ENCODE data around the gene SHMT1. TPM values are rescaled to one million over a fixed set of nuclear protein-coding genes. Genes with fewer than 3 reads are reported as not detected.
"Not testable (repeated sequence)": the region's sequence is repeated elsewhere in the genome, so short reads cannot be mapped to it uniquely, and the experiment has no call there.

Gene SHMT1
- total and polyA plus RNA-seq, 2 experiments from 2014 or later = 30.4 to 36.2 TPM

- H3K9me2 ChIP-seq (replicated peaks; ENCODE audit: insufficient read depth); H3K79me2 ChIP-seq; H3K4me1 ChIP-seq (ENCODE audit: insufficient read depth); H3K4me2 ChIP-seq; H4K20me1 ChIP-seq (ENCODE audit: insufficient read depth, poor library complexity, severe bottlenecking); H3K4me3 ChIP-seq; DNase-seq (ENCODE audit: low spot score); H2AFZ ChIP-seq; H3K27me3 ChIP-seq; H3K36me3 ChIP-seq (replicated peaks; ENCODE audit: insufficient read depth, low read depth); H3K27ac ChIP-seq; H3K9me3 ChIP-seq (ENCODE audit: low read depth): not testable (repeated sequence)
- 61% methylated on average over 4 of the region's 5 CpGs for WGBS (ENCODE audit: low lambda C conversion rate, missing lambda C conversion rate)
Observed at GRCh38 chr17:18403166-18403565, 39.8 kb upstream of the SHMT1 start.

DNA sequence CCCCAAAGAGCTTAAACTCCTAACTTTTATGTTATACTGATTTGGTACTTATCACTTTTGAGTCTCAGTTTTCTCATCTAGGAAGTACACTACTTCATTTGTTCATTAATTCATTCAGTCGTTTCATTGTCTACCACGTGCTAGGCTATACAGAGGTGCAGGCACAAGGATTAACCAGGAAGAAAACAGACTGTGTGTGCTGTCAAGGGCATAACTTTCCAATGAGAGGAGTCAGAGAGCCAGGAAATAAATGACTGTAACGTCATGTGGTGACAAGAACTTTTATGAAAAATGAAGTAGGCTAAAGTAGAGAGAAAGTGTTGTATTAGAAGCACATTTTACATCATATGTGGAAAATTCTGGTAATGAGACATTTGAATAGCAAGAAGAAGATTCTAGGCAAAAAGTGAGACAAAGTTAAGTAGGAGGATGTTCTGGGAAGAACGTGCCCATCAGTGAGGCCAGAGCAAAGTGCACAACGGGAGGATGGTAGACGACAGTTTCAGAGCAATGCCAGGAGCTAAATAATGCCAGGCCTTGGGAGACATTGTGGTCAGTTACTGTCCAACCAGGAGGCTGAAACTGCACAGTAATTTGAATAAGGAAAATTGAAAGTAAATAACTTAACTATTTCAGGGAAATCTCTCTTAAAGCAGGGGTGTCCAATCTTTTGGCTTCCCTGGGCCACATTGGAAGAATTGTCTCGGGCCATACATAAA, 38.7 kb upstream of the SHMT1 start:
- H4K20me1 ChIP-seq (ENCODE audit: insufficient read depth, poor library complexity, severe bottlenecking); H3K9me2 ChIP-seq (replicated peaks; ENCODE audit: insufficient read depth); H2AFZ ChIP-seq; H3K9me3 ChIP-seq (ENCODE audit: low read depth); DNase-seq (ENCODE audit: low spot score); H3K36me3 ChIP-seq (replicated peaks; ENCODE audit: insufficient read depth, low read depth); H3K27ac ChIP-seq; H3K4me2 ChIP-seq; H3K4me1 ChIP-seq (ENCODE audit: insufficient read depth); H3K27me3 ChIP-seq; H3K79me2 ChIP-seq; H3K4me3 ChIP-seq: not testable (repeated sequence)
- WGBS (ENCODE audit: low lambda C conversion rate, missing lambda C conversion rate) = 85% methylated on average over 6 of the region's 7 CpGs

DNA sequence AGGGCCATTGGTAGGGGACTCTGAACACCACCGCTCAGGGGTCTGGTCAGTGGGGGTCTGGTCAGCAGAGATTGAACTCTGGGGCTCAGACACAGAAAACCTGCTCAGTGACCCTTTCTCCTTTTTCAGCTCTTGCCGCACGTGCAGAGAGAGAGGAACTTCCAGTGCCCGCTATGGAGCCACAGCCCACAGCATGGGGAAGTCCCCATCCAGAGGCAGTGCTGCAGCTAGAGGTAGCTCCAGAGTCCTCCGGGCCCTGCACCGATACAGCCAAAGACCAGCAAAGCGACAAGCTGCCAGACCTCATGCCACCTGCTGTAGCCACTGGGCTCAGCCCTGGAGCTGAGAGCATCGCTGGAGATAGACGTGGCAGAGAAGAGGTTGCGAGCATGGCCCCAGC, 25.4 kb upstream of the SHMT1 start:
- not testable (repeated sequence) for H4K20me1 ChIP-seq (ENCODE audit: insufficient read depth, poor library complexity, severe bottlenecking); H2AFZ ChIP-seq; H3K9me2 ChIP-seq (replicated peaks; ENCODE audit: insufficient read depth); H3K4me1 ChIP-seq (ENCODE audit: insufficient read depth); H3K27me3 ChIP-seq; H3K27ac ChIP-seq; H3K79me2 ChIP-seq; H3K9me3 ChIP-seq (ENCODE audit: low read depth); H3K36me3 ChIP-seq (replicated peaks; ENCODE audit: insufficient read depth, low read depth); H3K4me3 ChIP-seq; DNase-seq (ENCODE audit: low spot score); H3K4me2 ChIP-seq
- 100% methylated on average over 1 of the region's 10 CpGs for whole genome bisulfite sequencing (ENCODE audit: low lambda C conversion rate, missing lambda C conversion rate)

DNA sequence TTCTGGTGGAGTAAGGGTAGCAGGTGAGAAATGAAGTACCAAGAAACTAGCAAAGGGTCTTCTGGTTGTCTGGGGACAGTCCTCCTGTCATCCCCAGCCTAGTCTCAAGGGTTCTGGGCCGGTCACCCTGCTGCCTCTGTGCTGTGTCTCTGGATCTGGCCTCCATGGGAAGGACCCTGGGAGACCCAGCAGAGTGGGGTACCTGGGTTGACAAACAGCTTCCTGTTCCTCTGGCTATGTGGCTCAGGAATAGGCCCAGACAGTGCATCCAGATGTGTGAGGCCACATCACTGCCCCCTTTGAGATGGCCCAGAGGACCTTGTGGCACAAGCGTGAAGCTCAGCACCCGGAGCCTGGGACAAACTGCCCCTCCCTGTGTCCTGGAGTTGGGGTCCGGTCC, 24.9 kb upstream of the SHMT1 start:
- WGBS (ENCODE audit: low lambda C conversion rate, missing lambda C conversion rate) = 86% methylated on average over 3 of the region's 4 CpGs
- not testable (repeated sequence) for H4K20me1 ChIP-seq (ENCODE audit: insufficient read depth, poor library complexity, severe bottlenecking); H3K27ac ChIP-seq

GRCh38 chr17:18387583-18387982, 24.2 kb upstream of the SHMT1 start:
- not testable (repeated sequence) for H3K36me3 ChIP-seq (replicated peaks; ENCODE audit: insufficient read depth, low read depth); H3K27me3 ChIP-seq; H3K9me2 ChIP-seq (replicated peaks; ENCODE audit: insufficient read depth); H4K20me1 ChIP-seq (ENCODE audit: insufficient read depth, poor library complexity, severe bottlenecking); H3K4me3 ChIP-seq; H2AFZ ChIP-seq; H3K9me3 ChIP-seq (ENCODE audit: low read depth); H3K27ac ChIP-seq; H3K4me1 ChIP-seq (ENCODE audit: insufficient read depth); H3K4me2 ChIP-seq; DNase-seq (ENCODE audit: low spot score); H3K79me2 ChIP-seq
- WGBS (ENCODE audit: low lambda C conversion rate, missing lambda C conversion rate) = 59% methylated on average over 5 of the region's 5 CpGs

More for the DNA sequence above, 24.9 kb upstream of the SHMT1 start:
- H3K9me3 ChIP-seq (ENCODE audit: low read depth); H3K4me1 ChIP-seq (ENCODE audit: insufficient read depth); DNase-seq (ENCODE audit: low spot score); H3K79me2 ChIP-seq; H3K27me3 ChIP-seq; H3K36me3 ChIP-seq (replicated peaks; ENCODE audit: insufficient read depth, low read depth); H2AFZ ChIP-seq; H3K9me2 ChIP-seq (replicated peaks; ENCODE audit: insufficient read depth); H3K4me2 ChIP-seq; H3K4me3 ChIP-seq: not testable (repeated sequence)

- WGBS (ENCODE audit: low lambda C conversion rate, missing lambda C conversion rate) = 91% methylated on average over 7 of the region's 7 CpGs
- DNase-seq (ENCODE audit: low spot score); H3K4me1 ChIP-seq (ENCODE audit: insufficient read depth); H3K27ac ChIP-seq; H3K79me2 ChIP-seq; H3K9me2 ChIP-seq (replicated peaks; ENCODE audit: insufficient read depth); H4K20me1 ChIP-seq (ENCODE audit: insufficient read depth, poor library complexity, severe bottlenecking); H3K9me3 ChIP-seq (ENCODE audit: low read depth); H3K36me3 ChIP-seq (replicated peaks; ENCODE audit: insufficient read depth, low read depth); H3K4me3 ChIP-seq; H2AFZ ChIP-seq; H3K4me2 ChIP-seq; H3K27me3 ChIP-seq: not testable (repeated sequence)
Observed at GRCh38 chr17:18384271-18384670, 20.9 kb upstream of the SHMT1 start.

DNA sequence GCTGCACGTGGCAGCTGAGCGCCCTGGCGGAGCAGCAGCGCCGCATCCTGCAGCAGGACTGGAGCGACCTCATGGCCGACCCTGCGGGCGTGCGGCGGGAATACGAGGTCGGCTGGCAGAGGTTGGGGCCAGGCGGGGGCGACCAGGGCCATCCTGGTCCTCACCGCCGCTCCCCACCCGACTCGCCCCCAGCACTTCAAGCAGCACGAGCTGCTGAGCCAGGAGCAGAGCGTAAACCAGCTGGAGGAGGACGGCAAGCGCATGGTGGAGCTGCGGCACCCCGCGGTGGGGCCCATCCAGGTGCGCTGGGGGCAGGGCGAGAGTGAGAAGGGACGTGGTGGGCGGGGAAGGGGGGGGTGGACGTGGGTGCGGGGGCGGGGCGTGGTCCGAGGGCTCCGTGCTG, 19.7 kb upstream of the SHMT1 start:
- H2AFZ ChIP-seq; H3K79me2 ChIP-seq; H4K20me1 ChIP-seq (ENCODE audit: insufficient read depth, poor library complexity, severe bottlenecking); H3K4me2 ChIP-seq; H3K4me1 ChIP-seq (ENCODE audit: insufficient read depth); H3K9me3 ChIP-seq (ENCODE audit: low read depth); H3K27me3 ChIP-seq; H3K36me3 ChIP-seq (replicated peaks; ENCODE audit: insufficient read depth, low read depth); DNase-seq (ENCODE audit: low spot score); H3K27ac ChIP-seq; H3K9me2 ChIP-seq (replicated peaks; ENCODE audit: insufficient read depth); H3K4me3 ChIP-seq: not testable (repeated sequence)
- WGBS (ENCODE audit: low lambda C conversion rate, missing lambda C conversion rate) = 76% methylated on average over 20 of the region's 36 CpGs

Measured in hepatocyte (in vitro differentiated cells).